Ramos (cell line): Measurements from ENCODE around the gene MCC.

Experiments
- in situ Hi-C: fragments of 300-500 bp; cut with MboI; formaldehyde crosslinking; loops from one replicate; pipeline ENCODE4 v1.14.3; 2022; ENCODE audit warnings: low sequenced_read_pairs; ENCODE audit not compliant: unreplicated experiment

MCC gene

DNA sequence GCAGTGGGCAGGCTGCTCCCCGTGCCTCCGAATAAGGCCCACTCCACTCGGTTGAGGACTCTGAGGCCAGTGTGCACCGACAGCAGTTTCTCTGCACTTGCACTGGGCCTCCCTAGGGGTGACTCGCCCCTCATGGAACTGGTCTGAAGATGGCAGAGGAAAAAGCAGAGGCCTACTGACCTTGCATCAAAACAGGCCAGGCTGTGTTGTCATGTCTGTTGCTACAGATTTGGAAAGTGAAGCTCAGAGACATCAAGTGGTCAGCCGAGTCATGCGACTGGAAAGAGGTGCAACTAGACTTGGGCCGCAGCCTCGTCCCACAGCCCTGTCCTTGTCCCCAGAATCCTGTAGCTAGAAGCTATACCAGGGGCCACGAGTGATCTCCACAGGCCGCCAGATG, 433.4 kb downstream of the MCC start:
- in situ Hi-C loops, result no loop called here

DNA sequence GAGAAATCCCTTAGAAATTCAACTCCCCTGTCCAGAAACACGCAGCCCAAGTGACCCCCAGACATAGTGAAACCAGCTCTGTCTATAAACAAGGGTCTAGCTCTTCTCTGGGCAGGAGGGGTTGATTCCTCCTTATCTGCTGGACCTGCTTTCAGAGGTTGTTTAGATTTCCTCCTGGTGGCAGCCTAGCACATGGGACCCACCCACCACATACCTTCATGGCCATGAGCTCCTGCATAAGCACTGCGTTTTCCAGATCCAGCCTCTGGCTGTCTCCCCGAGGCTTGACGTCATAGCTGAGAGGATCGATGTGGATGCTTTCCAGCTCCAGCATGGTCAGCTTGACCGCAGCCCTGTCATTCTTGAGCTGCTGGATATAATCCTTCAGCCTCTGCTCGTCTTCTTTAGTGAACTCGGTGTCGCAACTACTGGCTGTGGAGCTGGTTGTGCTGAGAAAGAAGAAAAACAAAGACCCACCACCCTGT, 434.7 kb downstream of the MCC start:
- in situ Hi-C loops, result no loop called here

DNA sequence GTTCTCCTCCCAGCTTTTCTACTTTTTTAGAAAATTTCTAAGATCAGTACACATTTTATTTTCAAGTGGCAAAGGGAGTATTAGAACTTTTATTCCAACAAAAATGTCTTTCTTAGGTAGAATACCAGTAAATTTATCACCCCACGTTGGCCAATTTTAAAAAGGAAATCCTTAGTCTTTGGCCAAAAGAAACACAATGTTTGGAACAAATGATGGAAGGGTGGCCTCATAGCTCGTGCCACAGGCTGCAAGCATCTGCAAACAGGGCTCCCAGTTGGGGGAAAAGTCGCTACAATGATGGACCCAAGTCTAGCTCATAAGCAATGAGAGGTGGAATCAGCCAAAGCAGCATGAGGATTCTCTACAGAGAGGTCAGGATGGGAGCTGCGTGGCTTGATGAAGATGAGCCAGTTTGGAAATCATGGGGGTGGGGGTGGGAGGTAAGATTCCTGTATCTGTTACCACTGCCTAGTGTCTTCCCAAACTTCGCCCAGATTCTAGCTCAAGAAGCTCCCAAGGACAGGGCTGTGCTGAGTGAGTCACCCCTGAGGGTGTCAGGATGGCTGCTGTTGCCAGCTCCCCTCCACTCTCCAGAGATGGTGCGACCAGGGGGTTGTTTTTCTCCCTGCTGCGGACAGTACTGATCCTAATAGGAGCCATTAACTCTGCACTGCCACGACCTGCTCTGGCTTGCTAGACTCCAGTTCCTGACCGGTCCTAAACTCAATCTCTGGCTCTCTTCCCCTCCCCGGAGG, 436.0 kb downstream of the MCC start:
- in situ Hi-C loops, result no loop called here

DNA sequence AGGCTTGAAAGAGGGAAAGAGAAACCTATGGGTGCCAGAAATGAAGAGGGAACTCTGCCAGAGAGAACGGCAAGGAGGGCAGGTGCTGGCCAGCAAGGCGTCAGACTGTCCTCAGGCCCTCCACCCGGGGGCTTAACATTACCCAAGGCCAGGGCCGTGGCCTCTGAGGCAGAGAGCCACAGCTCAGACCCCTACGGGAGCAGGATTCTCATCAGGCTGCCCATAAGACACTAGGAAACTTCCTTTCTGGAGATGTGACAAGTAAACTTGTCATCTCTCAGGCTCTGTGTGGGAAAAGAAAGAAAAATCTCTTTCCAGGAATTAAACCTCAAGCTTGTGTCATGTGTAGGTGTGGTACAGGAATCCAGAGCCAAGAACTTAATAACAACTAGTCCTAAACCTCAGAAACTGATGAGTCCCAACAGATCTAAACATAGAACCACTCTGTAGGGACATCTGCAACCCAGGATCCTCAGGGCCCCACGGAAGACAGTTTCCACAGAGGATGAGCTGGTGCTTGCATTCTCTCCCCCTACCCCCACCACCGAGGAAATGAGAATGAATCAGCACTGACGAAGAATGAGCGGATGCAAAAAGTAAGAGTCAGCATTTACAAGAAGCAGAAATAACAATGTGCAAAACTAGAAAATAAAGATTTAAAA, 437.4 kb downstream of the MCC start:
- in situ Hi-C loops, result no loop called here

- in situ Hi-C loops, result no loop called here
These were observed 439.3 kb downstream of the MCC start for GRCh38 chr5:113048931-113049330.

- in situ Hi-C loops, result no loop called here
These were observed 440.3 kb downstream of the MCC start for GRCh38 chr5:113047733-113048652.

DNA sequence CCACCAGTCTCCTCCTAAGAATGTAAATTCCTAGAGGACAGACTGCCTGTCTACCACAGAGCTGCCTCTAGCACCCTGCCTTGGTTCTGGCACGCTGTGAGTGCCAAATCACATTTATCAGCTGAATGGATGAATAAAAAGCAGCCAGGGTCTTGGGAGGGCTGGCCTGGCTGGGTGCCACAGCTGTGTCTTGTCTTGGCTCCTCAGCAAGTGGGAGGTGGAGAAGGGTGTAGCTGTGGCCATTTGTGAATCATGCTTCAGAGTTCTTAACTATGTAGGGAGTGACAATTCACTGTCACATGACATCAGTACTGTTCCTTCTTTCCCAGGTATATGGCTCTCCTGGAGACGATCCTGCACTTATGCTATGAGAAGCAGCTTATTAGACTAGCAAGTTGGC, 441.0 kb downstream of the MCC start:
- in situ Hi-C loops, result no loop called here

- in situ Hi-C loops, result no loop called here
These were observed 443.3 kb downstream of the MCC start for GRCh38 chr5:113044776-113045465.

DNA sequence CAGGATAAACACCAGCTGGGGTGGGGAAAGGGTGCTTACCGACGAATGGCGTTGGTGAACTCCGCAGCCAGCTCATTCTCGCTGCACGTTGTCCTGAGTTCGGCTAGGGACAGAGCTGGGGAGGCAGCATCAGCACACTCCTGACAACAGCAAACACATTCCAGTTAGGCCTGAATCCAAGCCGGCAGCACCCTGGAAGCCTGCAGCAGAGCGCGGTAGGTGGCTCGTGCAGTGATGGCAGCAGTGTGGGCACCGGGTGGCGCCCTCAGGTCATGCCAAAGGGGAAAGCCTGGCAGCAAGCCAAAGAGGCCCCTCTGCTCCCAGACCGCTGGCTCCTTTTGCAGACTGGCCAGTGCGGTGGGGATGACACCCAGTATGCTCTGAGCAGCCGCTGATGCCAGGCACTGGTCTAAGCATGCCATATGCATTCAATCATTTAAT, 444.7 kb downstream of the MCC start:
- in situ Hi-C loops, result no loop called here

DNA sequence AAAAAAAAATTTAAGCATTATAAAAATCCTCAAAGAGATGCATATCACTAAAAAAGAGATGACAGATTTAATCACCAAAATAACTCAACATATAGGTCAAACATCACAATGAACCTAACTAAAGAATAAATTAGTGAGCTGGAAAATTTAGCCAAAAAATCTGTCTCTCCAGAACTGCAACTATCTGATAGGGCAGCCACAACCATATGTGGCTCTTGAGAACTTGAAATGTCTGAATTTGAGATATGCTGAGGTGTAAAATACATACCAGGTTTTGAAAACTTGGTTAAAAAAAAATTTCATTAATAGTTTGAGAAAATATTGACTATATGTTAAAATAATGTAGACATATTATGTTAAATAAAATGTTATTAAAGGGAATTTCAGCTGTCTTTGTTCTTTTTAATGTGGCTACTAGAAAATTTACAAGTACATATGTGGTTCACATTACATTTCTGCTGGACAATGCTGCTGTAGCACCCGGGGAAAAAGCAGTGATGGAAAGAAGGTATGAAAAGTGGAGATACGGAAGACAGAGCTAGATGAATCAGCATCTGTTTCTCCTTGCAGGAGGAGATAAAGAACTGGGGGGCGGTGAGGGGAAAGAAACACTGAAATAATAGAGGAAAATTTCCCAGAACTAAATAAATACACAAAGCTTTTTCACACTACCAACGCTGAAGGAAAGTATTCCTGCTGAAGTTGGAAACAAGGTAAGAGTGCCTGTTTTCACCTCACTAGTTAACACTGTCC, 445.6 kb downstream of the MCC start:
- in situ Hi-C loops, result no loop called here

GRCh38 chr5:113040672-113041260, 447.5 kb downstream of the MCC start:
- in situ Hi-C loops, result no loop called here

- in situ Hi-C loops, result no loop called here
These were observed 448.3 kb downstream of the MCC start for GRCh38 chr5:113039934-113040285.

DNA sequence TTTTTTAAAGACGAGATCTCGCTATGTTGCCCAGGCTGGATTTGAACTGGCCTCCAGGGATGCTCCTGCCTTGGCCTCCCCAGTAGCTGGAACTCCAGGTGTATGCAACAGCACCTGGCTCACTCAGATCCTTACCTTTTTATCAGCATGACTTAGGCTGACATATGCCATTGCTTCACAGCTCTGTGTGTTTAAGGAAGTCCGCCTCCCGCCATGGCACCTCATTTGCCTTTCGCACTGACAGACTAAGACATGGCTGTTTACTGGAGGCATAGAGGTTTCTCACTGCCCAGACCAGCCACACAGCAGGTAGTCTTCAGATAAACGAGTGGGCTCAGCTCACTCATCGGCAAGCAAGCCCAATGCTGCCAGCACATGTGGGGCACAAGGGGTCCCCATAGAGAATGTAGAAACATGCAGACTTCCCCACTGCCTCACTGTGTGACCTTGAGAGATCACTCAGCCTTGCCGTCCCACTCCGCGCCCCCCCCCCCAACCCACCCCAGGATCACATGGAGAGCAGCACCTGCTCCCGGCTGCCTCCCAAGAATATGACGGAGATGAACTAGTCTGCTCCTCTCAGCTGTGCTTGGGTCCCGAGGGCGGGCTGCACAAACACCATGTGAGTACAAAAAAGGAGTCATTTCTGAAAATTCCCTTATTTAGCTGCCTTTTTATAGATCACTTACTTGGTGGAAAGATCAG, 448.9 kb downstream of the MCC start:
- in situ Hi-C loops, result no loop called here

GRCh38 chr5:113038714-113039113, 449.5 kb downstream of the MCC start:
- in situ Hi-C loops, result no loop called here

GRCh38 chr5:113038136-113038535, 450.1 kb downstream of the MCC start:
- in situ Hi-C loops, result no loop called here

DNA sequence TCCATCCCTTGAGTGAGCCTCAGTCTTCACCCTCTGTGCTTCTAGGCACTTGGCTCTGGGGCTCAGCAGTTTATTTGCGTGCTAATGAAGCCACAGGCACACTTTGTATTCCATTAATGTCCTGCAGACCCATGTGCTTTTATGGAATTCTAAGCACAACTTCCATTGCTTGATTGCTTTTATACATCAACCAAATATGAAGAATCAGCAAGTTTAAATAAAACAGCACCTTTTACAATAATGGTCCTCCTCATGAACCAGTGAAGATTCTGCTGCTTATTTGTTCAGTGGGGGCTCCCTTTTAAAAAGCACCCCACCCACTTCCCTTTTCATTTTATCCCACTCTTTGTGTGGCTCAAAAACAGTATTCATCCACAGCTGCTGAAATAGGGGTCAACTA, 451.4 kb downstream of the MCC start:
- in situ Hi-C loops, result no loop called here

GRCh38 chr5:113036321-113036720, 451.9 kb downstream of the MCC start:
- in situ Hi-C loops, result no loop called here

GRCh38 chr5:113035096-113035495, 453.2 kb downstream of the MCC start:
- in situ Hi-C loops, result no loop called here
